ENCODE measurements around the gene NHEJ1. TPM values are rescaled to one million over a fixed set of nuclear protein-coding genes. Genes with fewer than 3 reads are reported as not detected.

NHEJ1 gene
- total RNA-seq, 1 donor from 2014 or later = 15.9 TPM

- no peaks in the 10 kb centered on the region for H3K27me3 Mint-ChIP-seq (ENCODE audit: low read depth)
- peak overlapping the region; percentile 5 for H3K27ac Mint-ChIP-seq
- H3K36me3 Mint-ChIP-seq (ENCODE audit: low read depth) = no peaks in the 10 kb centered on the region
- no peak overlapping the region for H3K4me3 Mint-ChIP-seq (ENCODE audit: low read depth)
- no peaks in the 10 kb centered on the region for H3K9me3 Mint-ChIP-seq
- intact Hi-C loops (cut with micrococcal nuclease) = no loop called here
- peaks cover 10% of the 10 kb centered on the region for H3K4me1 Mint-ChIP-seq (ENCODE audit: low read depth)
- no peak for DNase-seq (ENCODE audit: low spot score)
Observed at GRCh38 chr2:219104107-219105035, 56.2 kb downstream of the NHEJ1 start.

- H3K4me1 Mint-ChIP-seq (ENCODE audit: low read depth) = peaks cover 2% of the 10 kb centered on the region
- DNase-seq (ENCODE audit: low spot score) = no peak
- H3K36me3 Mint-ChIP-seq (ENCODE audit: low read depth) = no peaks in the 10 kb centered on the region
- H3K27ac Mint-ChIP-seq = no peak overlapping the region
- no peak overlapping the region for H3K4me3 Mint-ChIP-seq (ENCODE audit: low read depth)
- H3K9me3 Mint-ChIP-seq = no peaks in the 10 kb centered on the region
- intact Hi-C loops (cut with micrococcal nuclease) = no loop called here
- H3K27me3 Mint-ChIP-seq (ENCODE audit: low read depth) = no peaks in the 10 kb centered on the region
Observed at GRCh38 chr2:219099329-219099728, 61.3 kb downstream of the NHEJ1 start.

- H3K4me3 Mint-ChIP-seq (ENCODE audit: low read depth) = no peak overlapping the region
- no peaks in the 10 kb centered on the region for H3K27me3 Mint-ChIP-seq (ENCODE audit: low read depth)
- intact Hi-C loops (cut with micrococcal nuclease) = no loop called here
- no peak overlapping the region for H3K27ac Mint-ChIP-seq
- no peak for DNase-seq (ENCODE audit: low spot score)
- no peaks in the 10 kb centered on the region for H3K9me3 Mint-ChIP-seq
- no peaks in the 10 kb centered on the region for H3K4me1 Mint-ChIP-seq (ENCODE audit: low read depth)
- no peaks in the 10 kb centered on the region for H3K36me3 Mint-ChIP-seq (ENCODE audit: low read depth)
Observed at GRCh38 chr2:219095406-219095935, 65.1 kb downstream of the NHEJ1 start.

- Mint-ChIP-seq H3K4me3 (ENCODE audit: low read depth) (no peak overlapping the region), H3K27ac (no peak overlapping the region)
Observed at GRCh38 chr2:219094171-219094570, 66.4 kb downstream of the NHEJ1 start.

GRCh38 chr2:219090436-219091299, 69.9 kb downstream of the NHEJ1 start:
- Mint-ChIP-seq H3K4me1 (ENCODE audit: low read depth) (no peaks in the 10 kb centered on the region), H3K4me3 (ENCODE audit: low read depth) (no peak overlapping the region), H3K27me3 (ENCODE audit: low read depth) (no peaks in the 10 kb centered on the region), H3K36me3 (ENCODE audit: low read depth) (no peaks in the 10 kb centered on the region), H3K9me3 (no peaks in the 10 kb centered on the region), H3K27ac (no peak overlapping the region)
- intact Hi-C loops (cut with micrococcal nuclease) = no loop called here
- DNase-seq (ENCODE audit: low spot score) = no peak

More at GRCh38 chr2:219094171-219094570, 66.4 kb downstream of the NHEJ1 start:
- Mint-ChIP-seq H3K9me3 (no peaks in the 10 kb centered on the region), H3K4me1 (ENCODE audit: low read depth) (no peaks in the 10 kb centered on the region), H3K27me3 (ENCODE audit: low read depth) (no peaks in the 10 kb centered on the region), H3K36me3 (ENCODE audit: low read depth) (no peaks in the 10 kb centered on the region)
- intact Hi-C loops (cut with micrococcal nuclease) = no loop called here
- DNase-seq (ENCODE audit: low spot score) = no peak

- intact Hi-C loops (cut with micrococcal nuclease) = no loop called here
Observed at GRCh38 chr2:219089330-219089729, 71.3 kb downstream of the NHEJ1 start.

GRCh38 chr2:219087848-219088247, 72.8 kb downstream of the NHEJ1 start:
- H3K27me3 Mint-ChIP-seq (ENCODE audit: low read depth) = no peaks in the 10 kb centered on the region
- peaks cover 7% of the 10 kb centered on the region for H3K4me1 Mint-ChIP-seq (ENCODE audit: low read depth)
- no peaks in the 10 kb centered on the region for H3K36me3 Mint-ChIP-seq (ENCODE audit: low read depth)
- DNase-seq (ENCODE audit: low spot score) = no peak
- H3K4me3 Mint-ChIP-seq (ENCODE audit: low read depth) = no peak overlapping the region
- intact Hi-C loops (cut with micrococcal nuclease) = no loop called here
- no peak overlapping the region for H3K27ac Mint-ChIP-seq
- H3K9me3 Mint-ChIP-seq = no peaks in the 10 kb centered on the region

More at GRCh38 chr2:219089330-219089729, 71.3 kb downstream of the NHEJ1 start:
- H3K4me1 Mint-ChIP-seq (ENCODE audit: low read depth) = peaks cover 7% of the 10 kb centered on the region
- H3K27ac Mint-ChIP-seq = no peak overlapping the region
- H3K27me3 Mint-ChIP-seq (ENCODE audit: low read depth) = no peaks in the 10 kb centered on the region
- H3K9me3 Mint-ChIP-seq = no peaks in the 10 kb centered on the region
- no peak for DNase-seq (ENCODE audit: low spot score)
- H3K4me3 Mint-ChIP-seq (ENCODE audit: low read depth) = no peak overlapping the region
- no peaks in the 10 kb centered on the region for H3K36me3 Mint-ChIP-seq (ENCODE audit: low read depth)

- H3K27ac Mint-ChIP-seq = no peak overlapping the region
- H3K4me3 Mint-ChIP-seq (ENCODE audit: low read depth) = no peak overlapping the region
Observed at GRCh38 chr2:219087361-219087760, 73.3 kb downstream of the NHEJ1 start.

GRCh38 chr2:219086196-219086595, 74.4 kb downstream of the NHEJ1 start:
- H3K27me3 Mint-ChIP-seq (ENCODE audit: low read depth) = no peaks in the 10 kb centered on the region
- peaks cover 7% of the 10 kb centered on the region for H3K4me1 Mint-ChIP-seq (ENCODE audit: low read depth)
- no peaks in the 10 kb centered on the region for H3K9me3 Mint-ChIP-seq
- intact Hi-C loops (cut with micrococcal nuclease) = no loop called here
- no peak for DNase-seq (ENCODE audit: low spot score)
- H3K27ac Mint-ChIP-seq = no peak overlapping the region
- no peak overlapping the region for H3K4me3 Mint-ChIP-seq (ENCODE audit: low read depth)
- no peaks in the 10 kb centered on the region for H3K36me3 Mint-ChIP-seq (ENCODE audit: low read depth)

More at GRCh38 chr2:219087361-219087760, 73.3 kb downstream of the NHEJ1 start:
- no peaks in the 10 kb centered on the region for H3K9me3 Mint-ChIP-seq
- intact Hi-C loops (cut with micrococcal nuclease) = no loop called here
- H3K27me3 Mint-ChIP-seq (ENCODE audit: low read depth) = no peaks in the 10 kb centered on the region
- H3K4me1 Mint-ChIP-seq (ENCODE audit: low read depth) = peaks cover 7% of the 10 kb centered on the region
- no peaks in the 10 kb centered on the region for H3K36me3 Mint-ChIP-seq (ENCODE audit: low read depth)
- DNase-seq (ENCODE audit: low spot score) = no peak

- DNase-seq (ENCODE audit: low spot score) = no peak
- Mint-ChIP-seq H3K4me3 (ENCODE audit: low read depth) (no peak overlapping the region), H3K27me3 (ENCODE audit: low read depth) (no peaks in the 10 kb centered on the region), H3K9me3 (no peaks in the 10 kb centered on the region), H3K27ac (no peak overlapping the region), H3K4me1 (ENCODE audit: low read depth) (peaks cover 7% of the 10 kb centered on the region), H3K36me3 (ENCODE audit: low read depth) (no peaks in the 10 kb centered on the region)
- intact Hi-C loops (cut with micrococcal nuclease) = no loop called here
Observed at GRCh38 chr2:219084791-219085190, 75.8 kb downstream of the NHEJ1 start.

- DNase-seq (ENCODE audit: low spot score) = no peak
- Mint-ChIP-seq H3K36me3 (ENCODE audit: low read depth) (no peaks in the 10 kb centered on the region), H3K9me3 (no peaks in the 10 kb centered on the region), H3K4me3 (ENCODE audit: low read depth) (no peak overlapping the region), H3K27me3 (ENCODE audit: low read depth) (no peaks in the 10 kb centered on the region), H3K4me1 (ENCODE audit: low read depth) (peaks cover 7% of the 10 kb centered on the region), H3K27ac (no peak overlapping the region)
- intact Hi-C loops (cut with micrococcal nuclease) = no loop called here
Observed at GRCh38 chr2:219082332-219082958, 78.2 kb downstream of the NHEJ1 start.

GRCh38 chr2:219081701-219082331, 78.8 kb downstream of the NHEJ1 start:
- H3K4me1 Mint-ChIP-seq (ENCODE audit: low read depth) = peaks cover 7% of the 10 kb centered on the region
- H3K9me3 Mint-ChIP-seq = no peaks in the 10 kb centered on the region
- no peaks in the 10 kb centered on the region for H3K36me3 Mint-ChIP-seq (ENCODE audit: low read depth)
- H3K27ac Mint-ChIP-seq = no peak overlapping the region
- intact Hi-C loops (cut with micrococcal nuclease) = no loop called here
- DNase-seq (ENCODE audit: low spot score) = no peak
- no peak overlapping the region for H3K4me3 Mint-ChIP-seq (ENCODE audit: low read depth)
- no peaks in the 10 kb centered on the region for H3K27me3 Mint-ChIP-seq (ENCODE audit: low read depth)

Measured in activated T-helper 2 cell treated with anti-CD3 and anti-CD28 coated beads, Interferon-gamma antibody, Interleukin-2, Interleukin-4, amounts not matched to agents 10 μg/mL and 5 μg/mL and 100 μg/mL, durations not matched to agents 14 hours and 24 hours and 36 hours (primary cell).